GM23338 (cell line): ENCODE data around the gene RPRD1A. TPM values are rescaled to one million over a fixed set of nuclear protein-coding genes. Genes with fewer than 3 reads are reported as not detected.

Experiments
- polyA plus RNA-seq: library from polyadenylated mRNA; unstranded; fragments of >200 nt; fragmentation: Nextera tagmentation; extraction: Ambion mirVana; gene quantifications from 2 replicates; pipeline ENCODE4 v1.2.1, GENCODE V29; 2016
- total RNA-seq: library from RNA; depleted of rRNA; stranded (reverse); fragments of >200 nt; shearing (Covaris generic); gene quantifications from 2 replicates; pipeline ENCODE4 v1.2.3, GENCODE V29; 2014; rRNA removed

Gene RPRD1A
- total and polyA plus RNA-seq, 2 experiments from 2014 or later = 67.9 to 157 TPM

Other genes starting within 250 kb of the RPRD1A start
- gene SLC39A6, start 61.8 kb upstream of the RPRD1A start, total RNA-seq = 46.8 and 47.3 TPM in 2 replicates
- 18.6 and 20.8 TPM in 2 replicates for gene SLC39A6, start 61.8 kb upstream of the RPRD1A start, polyA plus RNA-seq
- 119 and 124 TPM in 2 replicates for gene ELP2, start 62.3 kb upstream of the RPRD1A start, total RNA-seq
- 135 and 136 TPM in 2 replicates for gene ELP2, start 62.3 kb upstream of the RPRD1A start, polyA plus RNA-seq
- 6.5 and 7.2 TPM in 2 replicates for gene MOCOS, start 119.9 kb upstream of the RPRD1A start, total RNA-seq
- gene MOCOS, start 119.9 kb upstream of the RPRD1A start, polyA plus RNA-seq = 3.7 and 3.9 TPM in 2 replicates
- 7.1 and 8.7 TPM in 2 replicates for gene FHOD3, start 230.2 kb upstream of the RPRD1A start, total RNA-seq
- 2.4 and 2.7 TPM in 2 replicates for gene FHOD3, start 230.2 kb upstream of the RPRD1A start, polyA plus RNA-seq